Ovary (tissue), 3 donors: Measurements from ENCODE around the gene LHFPL6.

Experiments used
- EP300 ChIP-seq: sonication (generic); formaldehyde crosslinking; IDR thresholded peaks from one replicate; pipeline ENCODE4 v1.6.1; 2017; ENCODE audit warnings: antibody characterized with exemption
- POLR2A ChIP-seq: fragments of 450-650 bp; IDR thresholded peaks from one replicate; pipeline ENCODE4 v1.6.1; 2017; ENCODE audit warnings: antibody characterized with exemption, mild to moderate bottlenecking, moderate library complexity
- TF ChIP-seq, protein P1 (sequence below), 3 donors: fragments of 450-650 bp in 2 of 3; fragments of 200-600 bp in 1 of 3; IDR thresholded peaks; one replicate each; pipeline versions ENCODE4 v1.5.1 to v1.8.0; 2016 to 2022; ENCODE audit warnings: antibody characterized with exemption in 3 of 3, mild to moderate bottlenecking in 1 of 3
- donor health status: DM: no; HTN: no; CAD: no.

DNA sequence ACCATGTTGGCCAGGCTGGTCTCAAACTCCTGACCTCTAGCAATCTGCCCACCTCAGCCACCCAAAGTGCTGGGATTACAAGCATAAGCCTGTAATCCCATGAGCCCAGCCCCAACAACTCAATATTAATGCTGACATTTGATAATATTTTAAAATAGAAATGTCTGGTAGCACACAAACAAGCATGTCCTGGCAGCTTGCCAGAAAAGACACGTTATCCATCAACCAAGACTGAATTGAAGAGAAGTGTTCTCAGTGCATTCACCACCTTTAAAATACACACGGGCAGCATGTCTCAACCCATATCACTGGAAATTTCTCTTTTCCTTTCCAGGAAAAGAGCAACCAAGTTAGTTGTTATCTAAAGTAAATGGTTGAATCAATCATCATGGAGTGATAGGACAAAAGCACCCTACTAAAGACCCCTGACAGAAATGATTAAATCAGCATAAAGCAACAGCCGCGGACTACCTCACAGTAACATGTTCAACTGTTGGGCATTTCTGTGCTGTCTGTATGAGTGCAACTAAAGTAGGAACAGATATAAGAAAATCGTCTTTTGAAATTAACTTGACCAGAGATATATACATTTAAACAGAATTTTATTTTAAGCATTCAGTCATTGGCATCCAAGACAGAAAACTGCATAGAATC lies 25.0 kb downstream of the LHFPL6 start:
- TF ChIP-seq, protein P1, sequence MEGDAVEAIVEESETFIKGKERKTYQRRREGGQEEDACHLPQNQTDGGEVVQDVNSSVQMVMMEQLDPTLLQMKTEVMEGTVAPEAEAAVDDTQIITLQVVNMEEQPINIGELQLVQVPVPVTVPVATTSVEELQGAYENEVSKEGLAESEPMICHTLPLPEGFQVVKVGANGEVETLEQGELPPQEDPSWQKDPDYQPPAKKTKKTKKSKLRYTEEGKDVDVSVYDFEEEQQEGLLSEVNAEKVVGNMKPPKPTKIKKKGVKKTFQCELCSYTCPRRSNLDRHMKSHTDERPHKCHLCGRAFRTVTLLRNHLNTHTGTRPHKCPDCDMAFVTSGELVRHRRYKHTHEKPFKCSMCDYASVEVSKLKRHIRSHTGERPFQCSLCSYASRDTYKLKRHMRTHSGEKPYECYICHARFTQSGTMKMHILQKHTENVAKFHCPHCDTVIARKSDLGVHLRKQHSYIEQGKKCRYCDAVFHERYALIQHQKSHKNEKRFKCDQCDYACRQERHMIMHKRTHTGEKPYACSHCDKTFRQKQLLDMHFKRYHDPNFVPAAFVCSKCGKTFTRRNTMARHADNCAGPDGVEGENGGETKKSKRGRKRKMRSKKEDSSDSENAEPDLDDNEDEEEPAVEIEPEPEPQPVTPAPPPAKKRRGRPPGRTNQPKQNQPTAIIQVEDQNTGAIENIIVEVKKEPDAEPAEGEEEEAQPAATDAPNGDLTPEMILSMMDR (IDR thresholded peaks at IDR 0.05), result no peak
- TF ChIP-seq POLR2A (no peak), EP300 (no peak)
